Measurements from ENCODE around the gene SOX8. TPM values are rescaled to one million over a fixed set of nuclear protein-coding genes. Genes with fewer than 3 reads are reported as not detected.

SOX8 gene
- total and polyA plus RNA-seq, 2 donors (not counting 1 experiment from before 2014, with no cell fraction given): 0.03 TPM; not detected in 1

- H3K9ac ChIP-seq (ENCODE audit: insufficient read depth, low read length): no peak overlapping the region
- no peak for DNase-seq (ENCODE audit: low read depth in 2 of 2)
- H3K27ac ChIP-seq (ENCODE audit: insufficient read depth, low read length): no peak overlapping the region
- H2AFZ ChIP-seq (ENCODE audit: low read length): no peak overlapping the region
- H3K4me2 ChIP-seq (ENCODE audit: extremely low read depth, insufficient read depth, low read length): no peak overlapping the region
- no peaks in the 10 kb centered on the region for H4K20me1 ChIP-seq (ENCODE audit: control insufficient read depth, extremely low read depth, insufficient read depth, low read length)
- no peak overlapping the region for H3K4me3 ChIP-seq (replicated peaks in 1 of 4; ENCODE audit: control extremely low read depth in 1 of 4, insufficient read depth in 1 of 4, low read depth in 3 of 4, low read length in 4 of 4)
- H3K9me3 ChIP-seq (ENCODE audit: control insufficient read depth, insufficient read depth, low read depth, low read length): no peaks in the 10 kb centered on the region
- H3K27me3 ChIP-seq (ENCODE audit: control insufficient read depth, insufficient read depth, low read length): no peaks in the 10 kb centered on the region
- H3K4me1 ChIP-seq (ENCODE audit: control insufficient read depth, extremely low read depth, insufficient read depth, low read length): no peaks in the 10 kb centered on the region
- TF ChIP-seq EZH2 (IDR thresholded peaks at IDR 0.05; ENCODE audit: low read length, missing control alignments) (no peak), CTCF (conservative IDR thresholded peaks at IDR 0.05 in 1 of 2, IDR thresholded peaks at IDR 0.05 in 1 of 2; ENCODE audit: low read depth in 1 of 2, low read length in 2 of 2) (no peak)
- no peaks in the 10 kb centered on the region for H3K79me2 ChIP-seq (ENCODE audit: control insufficient read depth, insufficient read depth, low read length)
- H3K36me3 ChIP-seq (ENCODE audit: control insufficient read depth, insufficient read depth, low read length): no peaks in the 10 kb centered on the region
These were observed 47.4 kb upstream of the SOX8 start for GRCh38 chr16:934178-934577.

- no peak for TF ChIP-seq EZH2 (IDR thresholded peaks at IDR 0.05; ENCODE audit: low read length, missing control alignments)
- no peak for TF ChIP-seq CTCF (conservative IDR thresholded peaks at IDR 0.05 in 1 of 2, IDR thresholded peaks at IDR 0.05 in 1 of 2; ENCODE audit: low read depth in 1 of 2, low read length in 2 of 2)
- Histone ChIP-seq H2AFZ (ENCODE audit: low read length) (no peak overlapping the region), H3K27me3 (ENCODE audit: control insufficient read depth, insufficient read depth, low read length) (no peaks in the 10 kb centered on the region), H3K4me1 (ENCODE audit: control insufficient read depth, extremely low read depth, insufficient read depth, low read length) (no peaks in the 10 kb centered on the region), H3K79me2 (ENCODE audit: control insufficient read depth, insufficient read depth, low read length) (no peaks in the 10 kb centered on the region), H3K4me3 (replicated peaks in 1 of 4; ENCODE audit: control extremely low read depth in 1 of 4, insufficient read depth in 1 of 4, low read depth in 3 of 4, low read length in 4 of 4) (no peak overlapping the region), H3K27ac (ENCODE audit: insufficient read depth, low read length) (no peak overlapping the region), H4K20me1 (ENCODE audit: control insufficient read depth, extremely low read depth, insufficient read depth, low read length) (no peaks in the 10 kb centered on the region), H3K9me3 (ENCODE audit: control insufficient read depth, insufficient read depth, low read depth, low read length) (no peaks in the 10 kb centered on the region), H3K9ac (ENCODE audit: insufficient read depth, low read length) (no peak overlapping the region), H3K36me3 (ENCODE audit: control insufficient read depth, insufficient read depth, low read length) (no peaks in the 10 kb centered on the region), H3K4me2 (ENCODE audit: extremely low read depth, insufficient read depth, low read length) (no peak overlapping the region)
- DNase-seq (ENCODE audit: low read depth in 2 of 2): no peak
These were observed 45.9 kb upstream of the SOX8 start for GRCh38 chr16:935684-936083.

- Histone ChIP-seq H3K4me2 (ENCODE audit: extremely low read depth, insufficient read depth, low read length) (no peak overlapping the region), H3K9me3 (ENCODE audit: control insufficient read depth, insufficient read depth, low read depth, low read length) (no peaks in the 10 kb centered on the region), H3K27ac (ENCODE audit: insufficient read depth, low read length) (no peak overlapping the region), H2AFZ (ENCODE audit: low read length) (no peak overlapping the region), H3K4me3 (replicated peaks in 1 of 4; ENCODE audit: control extremely low read depth in 1 of 4, insufficient read depth in 1 of 4, low read depth in 3 of 4, low read length in 4 of 4) (no peak overlapping the region), H3K4me1 (ENCODE audit: control insufficient read depth, extremely low read depth, insufficient read depth, low read length) (no peaks in the 10 kb centered on the region), H3K27me3 (ENCODE audit: control insufficient read depth, insufficient read depth, low read length) (no peaks in the 10 kb centered on the region), H3K36me3 (ENCODE audit: control insufficient read depth, insufficient read depth, low read length) (no peaks in the 10 kb centered on the region), H3K9ac (ENCODE audit: insufficient read depth, low read length) (no peak overlapping the region), H4K20me1 (ENCODE audit: control insufficient read depth, extremely low read depth, insufficient read depth, low read length) (no peaks in the 10 kb centered on the region), H3K79me2 (ENCODE audit: control insufficient read depth, insufficient read depth, low read length) (no peaks in the 10 kb centered on the region)
- DNase-seq (ENCODE audit: low read depth in 2 of 2): no peak
- no peak for TF ChIP-seq CTCF (conservative IDR thresholded peaks at IDR 0.05 in 1 of 2, IDR thresholded peaks at IDR 0.05 in 1 of 2; ENCODE audit: low read depth in 1 of 2, low read length in 2 of 2)
- no peak for TF ChIP-seq EZH2 (IDR thresholded peaks at IDR 0.05; ENCODE audit: low read length, missing control alignments)
These were observed 44.3 kb upstream of the SOX8 start for GRCh38 chr16:937311-937710.

All from fibroblast of lung (primary cell).